Measurements from ENCODE around the gene PDE1A. TPM values are rescaled to one million over a fixed set of nuclear protein-coding genes. Genes with fewer than 3 reads are reported as not detected.

PDE1A gene
- total and polyA plus RNA-seq, 2 experiments from 2014 or later, result 1.0 to 4.7 TPM

DNA sequence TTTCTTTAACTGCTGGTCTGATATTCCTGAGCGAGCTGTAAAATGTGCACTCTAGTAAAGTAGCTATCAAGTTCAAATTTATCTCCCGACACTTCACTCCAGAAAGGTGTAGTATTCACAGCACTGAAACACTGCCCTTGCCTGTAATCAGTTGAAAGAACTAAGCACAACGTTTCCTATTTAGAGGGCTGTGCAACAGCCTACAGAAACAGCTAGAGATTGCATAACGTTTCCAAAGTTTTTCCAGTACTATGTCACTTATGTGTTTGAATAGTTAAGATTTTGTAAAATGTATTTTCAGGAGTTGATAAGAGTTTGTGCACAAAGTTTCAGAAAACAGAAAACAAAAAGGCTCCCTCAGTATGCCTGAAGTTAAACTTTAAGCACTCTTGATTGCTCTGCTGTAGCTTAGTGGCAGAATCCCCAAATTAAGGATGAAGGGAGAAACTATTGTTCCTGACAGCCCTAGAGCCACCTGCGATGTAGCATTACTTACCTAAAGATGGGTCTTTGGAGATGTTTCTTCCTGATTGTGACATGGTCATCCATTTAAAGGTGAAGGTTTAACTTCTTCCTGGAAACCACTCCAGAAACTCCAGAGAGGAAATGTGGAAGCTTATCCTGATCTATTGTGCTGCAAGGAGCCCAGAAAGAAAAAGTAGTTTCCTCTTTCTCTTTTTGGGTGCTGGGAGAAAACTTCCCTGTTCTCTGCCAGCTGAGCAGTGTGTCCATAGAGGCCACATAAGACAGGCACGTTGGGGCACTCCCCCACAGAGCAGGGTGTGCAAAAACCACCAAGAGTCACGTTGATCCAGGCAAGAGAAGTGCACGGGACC, 536 bp downstream of the PDE1A start:
- Histone ChIP-seq H3K27ac (no peak overlapping the region), H2AFZ (no peak overlapping the region), H3K4me3 (no peak overlapping the region)

DNA sequence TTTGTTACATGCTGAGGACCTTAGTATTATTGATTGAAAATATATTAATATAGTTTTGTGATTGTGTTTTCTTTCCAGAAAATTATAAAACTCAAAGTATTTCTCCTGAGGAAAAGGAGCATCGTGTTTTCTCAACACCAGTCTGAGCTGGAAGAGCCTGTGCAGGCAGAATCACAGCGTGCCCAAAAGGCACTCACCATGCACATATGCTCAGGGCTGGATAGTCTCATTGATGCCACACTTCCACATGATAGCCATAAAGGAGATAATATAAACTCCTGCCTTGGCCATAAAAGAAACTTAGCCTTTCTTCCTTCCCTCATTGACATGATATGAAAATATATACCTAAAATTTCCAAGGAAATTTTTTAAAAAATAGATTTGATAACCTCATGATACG, 4.0 kb downstream of the PDE1A start:
- no peak for TF ChIP-seq EZH2phosphoT487 (IDR thresholded peaks at IDR 0.05; ENCODE audit: low read depth, severe bottlenecking, unreplicated experiment)
- TF ChIP-seq EZH2 (IDR thresholded peaks at IDR 0.05; ENCODE audit: borderline replicate concordance), result no peak
- TF ChIP-seq, protein P1, sequence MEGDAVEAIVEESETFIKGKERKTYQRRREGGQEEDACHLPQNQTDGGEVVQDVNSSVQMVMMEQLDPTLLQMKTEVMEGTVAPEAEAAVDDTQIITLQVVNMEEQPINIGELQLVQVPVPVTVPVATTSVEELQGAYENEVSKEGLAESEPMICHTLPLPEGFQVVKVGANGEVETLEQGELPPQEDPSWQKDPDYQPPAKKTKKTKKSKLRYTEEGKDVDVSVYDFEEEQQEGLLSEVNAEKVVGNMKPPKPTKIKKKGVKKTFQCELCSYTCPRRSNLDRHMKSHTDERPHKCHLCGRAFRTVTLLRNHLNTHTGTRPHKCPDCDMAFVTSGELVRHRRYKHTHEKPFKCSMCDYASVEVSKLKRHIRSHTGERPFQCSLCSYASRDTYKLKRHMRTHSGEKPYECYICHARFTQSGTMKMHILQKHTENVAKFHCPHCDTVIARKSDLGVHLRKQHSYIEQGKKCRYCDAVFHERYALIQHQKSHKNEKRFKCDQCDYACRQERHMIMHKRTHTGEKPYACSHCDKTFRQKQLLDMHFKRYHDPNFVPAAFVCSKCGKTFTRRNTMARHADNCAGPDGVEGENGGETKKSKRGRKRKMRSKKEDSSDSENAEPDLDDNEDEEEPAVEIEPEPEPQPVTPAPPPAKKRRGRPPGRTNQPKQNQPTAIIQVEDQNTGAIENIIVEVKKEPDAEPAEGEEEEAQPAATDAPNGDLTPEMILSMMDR (IDR thresholded peaks at IDR 0.05; ENCODE audit: poor library complexity), result no peak
- H3K27me3 ChIP-seq, result no peaks in the 10 kb centered on the region
- WGBS (ENCODE audit: low lambda C conversion rate, missing lambda C conversion rate), result 64% methylated on average over 3 of the region's 3 CpGs
- no peaks in the 10 kb centered on the region for H3K79me2 ChIP-seq
- H3K4me1 ChIP-seq (ENCODE audit: insufficient read depth), result peaks cover 9% of the 10 kb centered on the region
- no peak for DNase-seq (ENCODE audit: low spot score)
- H3K4me2 ChIP-seq, result no peak overlapping the region
- H3K9me2 ChIP-seq (replicated peaks; ENCODE audit: insufficient read depth), result no peaks in the 10 kb centered on the region
- no peak overlapping the region for H2AFZ ChIP-seq
- no peak overlapping the region for H3K27ac ChIP-seq
- no peak overlapping the region for H3K4me3 ChIP-seq
- H4K20me1 ChIP-seq (ENCODE audit: insufficient read depth, poor library complexity, severe bottlenecking), result no peaks in the 10 kb centered on the region
- no peaks in the 10 kb centered on the region for H3K9me3 ChIP-seq (ENCODE audit: low read depth)
- H3K36me3 ChIP-seq (replicated peaks; ENCODE audit: insufficient read depth, low read depth), result no peaks in the 10 kb centered on the region

More for the DNA sequence above, 536 bp downstream of the PDE1A start:
- Histone ChIP-seq H3K9me3 (ENCODE audit: low read depth) (no peaks in the 10 kb centered on the region), H3K4me2 (peak overlapping the region; percentile 63), H4K20me1 (ENCODE audit: insufficient read depth, poor library complexity, severe bottlenecking) (no peaks in the 10 kb centered on the region), H3K79me2 (no peaks in the 10 kb centered on the region), H3K36me3 (replicated peaks; ENCODE audit: insufficient read depth, low read depth) (no peaks in the 10 kb centered on the region), H3K27me3 (no peaks in the 10 kb centered on the region), H3K9me2 (replicated peaks; ENCODE audit: insufficient read depth) (no peaks in the 10 kb centered on the region), H3K4me1 (ENCODE audit: insufficient read depth) (peaks cover 9% of the 10 kb centered on the region)
- TF ChIP-seq, protein P1 (IDR thresholded peaks at IDR 0.05; ENCODE audit: poor library complexity), result no peak
- TF ChIP-seq EZH2phosphoT487 (IDR thresholded peaks at IDR 0.05; ENCODE audit: low read depth, severe bottlenecking, unreplicated experiment) (no peak), EZH2 (IDR thresholded peaks at IDR 0.05; ENCODE audit: borderline replicate concordance) (no peak)
- whole genome bisulfite sequencing (ENCODE audit: low lambda C conversion rate, missing lambda C conversion rate), result 41% methylated on average over 8 of the region's 8 CpGs
- peak; percentile 6 for DNase-seq (ENCODE audit: low spot score)

DNA sequence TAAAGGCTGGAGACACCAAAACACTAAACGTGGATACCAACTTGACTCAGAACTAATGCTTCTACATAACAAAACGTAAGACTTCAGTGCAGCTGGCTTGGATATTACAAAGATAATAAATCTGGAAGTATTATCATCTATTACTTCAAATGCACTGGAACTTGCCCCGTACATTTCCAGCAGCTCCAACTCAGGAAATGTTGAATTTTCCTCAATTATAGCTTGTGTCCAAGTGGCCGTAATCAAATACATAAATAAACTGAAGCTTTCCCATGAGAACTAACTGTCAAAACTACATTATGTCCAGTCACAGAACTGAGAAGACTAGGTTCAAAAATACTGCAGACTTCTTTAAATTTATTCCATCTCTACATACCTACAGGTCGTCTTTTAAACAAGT, 6.2 kb downstream of the PDE1A start:
- Histone ChIP-seq H2AFZ (no peak overlapping the region), H3K36me3 (replicated peaks; ENCODE audit: insufficient read depth, low read depth) (no peaks in the 10 kb centered on the region), H3K9me3 (ENCODE audit: low read depth) (no peaks in the 10 kb centered on the region), H4K20me1 (ENCODE audit: insufficient read depth, poor library complexity, severe bottlenecking) (no peaks in the 10 kb centered on the region), H3K4me2 (no peak overlapping the region), H3K27me3 (no peaks in the 10 kb centered on the region), H3K4me1 (ENCODE audit: insufficient read depth) (no peaks in the 10 kb centered on the region), H3K9me2 (replicated peaks; ENCODE audit: insufficient read depth) (no peaks in the 10 kb centered on the region), H3K27ac (no peak overlapping the region), H3K4me3 (no peak overlapping the region), H3K79me2 (no peaks in the 10 kb centered on the region)
- TF ChIP-seq EZH2 (IDR thresholded peaks at IDR 0.05; ENCODE audit: borderline replicate concordance), result no peak
- TF ChIP-seq, protein P1 (IDR thresholded peaks at IDR 0.05; ENCODE audit: poor library complexity), result no peak
- no peak for TF ChIP-seq EZH2phosphoT487 (IDR thresholded peaks at IDR 0.05; ENCODE audit: low read depth, severe bottlenecking, unreplicated experiment)
- 83% methylated on average over 5 of the region's 5 CpGs for WGBS (ENCODE audit: low lambda C conversion rate, missing lambda C conversion rate)
- DNase-seq (ENCODE audit: low spot score), result no peak
